ENCODE measurements around the gene TMEM235.
"Not testable (repeated sequence)": the region's sequence is repeated elsewhere in the genome, so short reads cannot be mapped to it uniquely, and the experiment has no call there.

Gene TMEM235

GRCh38 chr17:78238823-78239488 lies 7.5 kb downstream of the TMEM235 start:
- no peak for DNase-seq

GRCh38 chr17:78239489-78239931 lies 8.1 kb downstream of the TMEM235 start:
- no peak for DNase-seq

- no peak for DNase-seq
Measured at GRCh38 chr17:78240012-78240655, 8.7 kb downstream of the TMEM235 start.

GRCh38 chr17:78240839-78241238 lies 9.4 kb downstream of the TMEM235 start:
- DNase-seq: no peak

GRCh38 chr17:78241277-78242023 lies 10.0 kb downstream of the TMEM235 start:
- DNase-seq: no peak

GRCh38 chr17:78242024-78242742 lies 10.8 kb downstream of the TMEM235 start:
- no peak for DNase-seq

- no peak for DNase-seq
Measured at GRCh38 chr17:78247304-78247703, 15.9 kb downstream of the TMEM235 start.

GRCh38 chr17:78248051-78248914 lies 16.9 kb downstream of the TMEM235 start:
- DNase-seq: no peak

GRCh38 chr17:78249074-78249817 lies 17.8 kb downstream of the TMEM235 start:
- no peak for DNase-seq

GRCh38 chr17:78249818-78250806 lies 18.7 kb downstream of the TMEM235 start:
- no peak for DNase-seq

GRCh38 chr17:78250891-78251772 lies 19.7 kb downstream of the TMEM235 start:
- DNase-seq: peak; percentile 49

- no peak for DNase-seq
Measured at GRCh38 chr17:78251773-78252103, 20.3 kb downstream of the TMEM235 start.

- DNase-seq: no peak
Measured at GRCh38 chr17:78252111-78252634, 20.7 kb downstream of the TMEM235 start.

GRCh38 chr17:78252701-78253635 lies 21.5 kb downstream of the TMEM235 start:
- DNase-seq: no peak

GRCh38 chr17:78253636-78253945 lies 22.2 kb downstream of the TMEM235 start:
- not testable (repeated sequence) for DNase-seq

GRCh38 chr17:78253946-78254672 lies 22.7 kb downstream of the TMEM235 start:
- peak; percentile 61 for DNase-seq

GRCh38 chr17:78255029-78255656 lies 23.7 kb downstream of the TMEM235 start:
- DNase-seq: no peak

Data from DMS79 treated with DMSO at 0.1 percent for 48 hours (cell line).